Fibroblast of lung (primary cell): ENCODE results near the gene CKS2. TPM values are rescaled to one million over a fixed set of nuclear protein-coding genes. Genes with fewer than 3 reads are reported as not detected.

ENCODE experiments used
- DNase-seq, 2 donors: peaks; one replicate each; pipeline versions ENCODE4 v3.0.0 to v3.0.0-alpha.2; 2010; ENCODE audit warnings: low read depth in 2 of 2
- H2AFZ ChIP-seq: 2 replicates; pipeline ENCODE4 v1.5.1; 2012; ENCODE audit warnings: low read length, control low read depth, inconsistent platforms
- H3K27ac ChIP-seq: 2 replicates; pipeline ENCODE4 v1.5.1; 2011; ENCODE audit warnings: low read length, control low read depth; ENCODE audit not compliant: insufficient read depth
- H3K27me3 ChIP-seq: 2 replicates; pipeline ENCODE4 v1.5.1; 2011; ENCODE audit warnings: mild to moderate bottlenecking, low read length; ENCODE audit not compliant: control insufficient read depth, insufficient read depth
- H3K36me3 ChIP-seq: 2 replicates; pipeline ENCODE4 v1.5.1; 2011; ENCODE audit warnings: low read length; ENCODE audit not compliant: control insufficient read depth, insufficient read depth
- H3K4me1 ChIP-seq: 2 replicates; pipeline ENCODE4 v1.5.1; 2011; ENCODE audit warnings: low read length; ENCODE audit not compliant: control insufficient read depth, insufficient read depth; ENCODE audit errors: extremely low read depth
- H3K4me2 ChIP-seq: 2 replicates; pipeline ENCODE4 v1.5.1; 2011; ENCODE audit warnings: low read length, control low read depth; ENCODE audit not compliant: insufficient read depth; ENCODE audit errors: extremely low read depth
- H3K4me3 ChIP-seq, 4 experiments: fragments of 200-600 bp in 1 of 4; sonication (generic) in 1 of 4; replicated peaks in 1 of 4; 2 replicates each; pipeline ENCODE4 v1.5.1; 2011 to 2016; ENCODE audit warnings: low read length in 4 of 4, low read depth in 3 of 4, mild to moderate bottlenecking in 3 of 4, control low read depth in 2 of 4, inconsistent platforms in 1 of 4, mixed read lengths in 1 of 4; ENCODE audit not compliant: insufficient read depth in 1 of 4; ENCODE audit errors: control extremely low read depth in 1 of 4
- H3K79me2 ChIP-seq: 2 replicates; pipeline ENCODE4 v1.5.1; 2012; ENCODE audit warnings: mild to moderate bottlenecking, low read length, inconsistent platforms; ENCODE audit not compliant: control insufficient read depth, insufficient read depth
- H3K9ac ChIP-seq: 2 replicates; pipeline ENCODE4 v1.5.1; 2011; ENCODE audit warnings: mild to moderate bottlenecking, low read length, control low read depth; ENCODE audit not compliant: insufficient read depth
- H3K9me3 ChIP-seq: 2 replicates; pipeline ENCODE4 v1.5.1; 2012; ENCODE audit warnings: low read depth, low read length; ENCODE audit not compliant: control insufficient read depth, insufficient read depth
- H4K20me1 ChIP-seq: 2 replicates; pipeline ENCODE4 v1.5.1; 2011; ENCODE audit warnings: low read length; ENCODE audit not compliant: control insufficient read depth, insufficient read depth; ENCODE audit errors: extremely low read depth
- EZH2 ChIP-seq: IDR thresholded peaks from 2 replicates; pipeline ENCODE4 v1.5.1; 2012; ENCODE audit warnings: low read length, control low read depth, mild to moderate bottlenecking; ENCODE audit errors: missing control alignments
- polyA plus RNA-seq, 2 donors: library from polyadenylated mRNA; depleted of rRNA in 1 of 2; stranded (reverse) in 1 of 2; unstranded in 1 of 2; fragments of >200 nt; gene quantifications; 2 replicates each; pipeline ENCODE4 v1.2.1, GENCODE V29; 2011 to 2012; ENCODE audit warnings: missing spikeins in 1 of 2
- total RNA-seq: library from RNA; depleted of rRNA; stranded (reverse); fragments of >200 nt; gene quantifications from 2 replicates; pipeline ENCODE4 v1.2.1, GENCODE V29; 2014
- TF ChIP-seq, protein P1 (sequence below), 2 donors: IDR thresholded peaks in 1 of 2; conservative IDR thresholded peaks in 1 of 2; 1 replicate in 1 of 2; 2 replicates in 1 of 2; pipeline ENCODE4 v1.5.1; 2011 to 2012; ENCODE audit warnings: low read length in 2 of 2, control low read depth in 1 of 2, inconsistent platforms in 1 of 2, low read depth in 1 of 2, mild to moderate bottlenecking in 1 of 2

Gene CKS2
- total and polyA plus RNA-seq, 2 donors (not counting 1 experiment from before 2014, with no cell fraction given), result 69.7 to 101 TPM

DNA sequence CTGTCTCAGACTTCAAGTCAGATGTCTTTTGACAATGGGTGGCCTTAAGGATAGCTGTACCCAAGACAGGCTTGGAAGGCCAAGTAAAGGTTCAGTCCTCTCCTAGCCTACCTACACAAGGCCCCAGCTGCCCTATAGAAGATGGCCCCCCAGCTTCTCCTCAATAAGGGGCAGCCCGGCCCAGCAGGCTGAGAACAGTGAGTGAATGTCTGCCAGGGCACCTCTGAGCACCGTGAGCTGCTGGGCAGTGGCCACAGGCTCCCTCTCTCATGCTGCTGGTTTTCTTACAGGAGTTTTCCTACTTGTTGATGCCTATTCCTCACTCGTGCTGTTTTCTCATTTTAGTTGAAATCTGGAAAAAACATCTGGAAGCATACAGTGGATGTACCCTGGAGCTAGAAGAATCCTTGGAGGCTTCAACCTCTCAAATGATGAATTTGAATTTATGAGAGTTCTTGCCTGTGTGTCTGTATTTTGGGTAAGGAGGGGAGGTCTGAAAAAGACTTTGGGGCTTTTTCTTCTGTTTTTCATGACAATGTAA is 47.5 kb downstream of the CKS2 start:
- TF ChIP-seq, protein P1, sequence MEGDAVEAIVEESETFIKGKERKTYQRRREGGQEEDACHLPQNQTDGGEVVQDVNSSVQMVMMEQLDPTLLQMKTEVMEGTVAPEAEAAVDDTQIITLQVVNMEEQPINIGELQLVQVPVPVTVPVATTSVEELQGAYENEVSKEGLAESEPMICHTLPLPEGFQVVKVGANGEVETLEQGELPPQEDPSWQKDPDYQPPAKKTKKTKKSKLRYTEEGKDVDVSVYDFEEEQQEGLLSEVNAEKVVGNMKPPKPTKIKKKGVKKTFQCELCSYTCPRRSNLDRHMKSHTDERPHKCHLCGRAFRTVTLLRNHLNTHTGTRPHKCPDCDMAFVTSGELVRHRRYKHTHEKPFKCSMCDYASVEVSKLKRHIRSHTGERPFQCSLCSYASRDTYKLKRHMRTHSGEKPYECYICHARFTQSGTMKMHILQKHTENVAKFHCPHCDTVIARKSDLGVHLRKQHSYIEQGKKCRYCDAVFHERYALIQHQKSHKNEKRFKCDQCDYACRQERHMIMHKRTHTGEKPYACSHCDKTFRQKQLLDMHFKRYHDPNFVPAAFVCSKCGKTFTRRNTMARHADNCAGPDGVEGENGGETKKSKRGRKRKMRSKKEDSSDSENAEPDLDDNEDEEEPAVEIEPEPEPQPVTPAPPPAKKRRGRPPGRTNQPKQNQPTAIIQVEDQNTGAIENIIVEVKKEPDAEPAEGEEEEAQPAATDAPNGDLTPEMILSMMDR (conservative IDR thresholded peaks at IDR 0.05 in 1 of 2, IDR thresholded peaks at IDR 0.05 in 1 of 2; ENCODE audit: low read depth in 1 of 2, low read length in 2 of 2), result no peak
- TF ChIP-seq EZH2, result no peak

DNA sequence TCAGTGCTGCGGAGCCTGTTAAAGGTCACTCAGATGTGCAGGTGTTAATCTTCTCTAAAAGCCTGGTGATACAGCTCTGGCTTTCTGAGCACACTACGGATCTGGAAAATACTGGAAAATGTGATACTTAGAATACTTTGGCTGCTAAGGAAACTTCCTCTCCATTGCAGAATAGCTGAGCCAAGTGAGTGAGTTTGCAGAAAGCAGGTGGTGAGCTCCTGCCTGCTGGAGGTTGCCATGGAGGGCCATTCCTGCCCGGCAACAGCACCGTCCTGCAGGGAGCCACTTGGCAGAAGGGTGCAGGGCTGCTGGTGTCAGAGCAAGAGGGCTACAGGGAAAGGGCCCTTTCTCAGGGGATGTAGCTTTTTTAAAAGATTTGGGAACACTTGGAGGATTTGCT is 48.0 kb downstream of the CKS2 start:
- H2AFZ ChIP-seq, result no peak overlapping the region
- H3K4me1 ChIP-seq, result no peaks in the 10 kb centered on the region
- peak in 1 of 2 donors; percentile 6 for DNase-seq
- H3K9me3 ChIP-seq, result no peaks in the 10 kb centered on the region
- no peaks in the 10 kb centered on the region for H4K20me1 ChIP-seq
- no peak overlapping the region for H3K27ac ChIP-seq
- TF ChIP-seq, protein P1 (conservative IDR thresholded peaks at IDR 0.05 in 1 of 2, IDR thresholded peaks at IDR 0.05 in 1 of 2; ENCODE audit: low read depth in 1 of 2, low read length in 2 of 2), result no peak
- TF ChIP-seq EZH2, result no peak
- H3K27me3 ChIP-seq, result no peaks in the 10 kb centered on the region
- no peak overlapping the region for H3K4me2 ChIP-seq
- no peaks in the 10 kb centered on the region for H3K79me2 ChIP-seq
- H3K36me3 ChIP-seq, result peaks cover 10% of the 10 kb centered on the region
- no peak overlapping the region for H3K9ac ChIP-seq
- no peak overlapping the region for H3K4me3 ChIP-seq

More for the DNA sequence above, 47.5 kb downstream of the CKS2 start:
- Histone ChIP-seq H3K27ac (no peak overlapping the region), H3K79me2 (no peaks in the 10 kb centered on the region), H3K4me1 (no peaks in the 10 kb centered on the region), H3K9ac (no peak overlapping the region), H3K27me3 (no peaks in the 10 kb centered on the region), H3K4me3 (no peak overlapping the region), H2AFZ (no peak overlapping the region), H3K36me3 (peaks cover 11% of the 10 kb centered on the region), H4K20me1 (no peaks in the 10 kb centered on the region), H3K9me3 (no peaks in the 10 kb centered on the region), H3K4me2 (no peak overlapping the region)
- no peak for DNase-seq

DNA sequence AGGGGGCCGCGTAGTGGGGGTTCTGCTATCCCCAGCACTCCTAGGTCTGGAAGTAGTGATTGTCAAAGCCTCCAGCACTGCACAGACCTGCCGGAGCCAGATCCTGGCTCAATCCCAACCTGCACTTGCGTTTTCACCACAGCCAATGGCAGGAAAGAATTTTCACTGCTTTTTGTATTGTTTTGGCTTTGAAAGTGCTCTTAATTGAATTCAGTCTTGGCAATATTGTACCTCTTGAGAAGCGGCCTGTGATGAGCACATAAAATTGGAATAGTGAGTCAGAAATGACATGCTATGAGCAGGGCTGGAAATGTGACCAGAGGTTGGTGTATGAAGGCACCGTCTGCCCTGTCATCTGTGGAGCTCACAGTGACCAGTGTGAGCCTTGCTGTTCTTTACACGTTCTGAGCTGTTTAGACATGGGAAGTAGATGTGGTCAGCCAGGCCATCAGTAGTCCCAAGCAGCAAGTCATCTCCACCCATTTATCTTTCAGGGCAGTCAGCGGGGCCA is 48.8 kb downstream of the CKS2 start:
- H3K9me3 ChIP-seq, result no peaks in the 10 kb centered on the region
- no peaks in the 10 kb centered on the region for H3K79me2 ChIP-seq
- H3K9ac ChIP-seq, result no peak overlapping the region
- H3K36me3 ChIP-seq, result peaks cover 6% of the 10 kb centered on the region
- no peaks in the 10 kb centered on the region for H3K27me3 ChIP-seq
- no peaks in the 10 kb centered on the region for H4K20me1 ChIP-seq
- no peak overlapping the region for H3K4me2 ChIP-seq
- DNase-seq, result peak in 1 of 2 donors; percentile 4
- TF ChIP-seq, protein P1 (conservative IDR thresholded peaks at IDR 0.05 in 1 of 2, IDR thresholded peaks at IDR 0.05 in 1 of 2; ENCODE audit: low read depth in 1 of 2, low read length in 2 of 2), result no peak
- TF ChIP-seq EZH2, result no peak
- H3K4me3 ChIP-seq, result no peak overlapping the region
- H3K4me1 ChIP-seq, result no peaks in the 10 kb centered on the region
- no peak overlapping the region for H3K27ac ChIP-seq
- no peak overlapping the region for H2AFZ ChIP-seq
